Bladder microvascular endothelial cell (primary cell): Measurements from ENCODE around the gene SHISA2. TPM values are rescaled to one million over a fixed set of nuclear protein-coding genes. Genes with fewer than 3 reads are reported as not detected.

ENCODE experiments used
- total RNA-seq: library from RNA; depleted of rRNA; stranded (reverse); fragments of >200 nt; gene quantifications from 2 replicates; pipeline ENCODE4 v1.2.3, GENCODE V29; 2014

Gene SHISA2
- total RNA-seq: 0.32 and 3.5 TPM in 2 replicates

GRCh38 chr13:26051657-26052311 lies at the start of gene SHISA2:
SHISA2 (minus strand) TSS chr13:26052016; CDS start chr13:26050975, 1,041 bp downstream.

Other genes starting within 250 kb of the SHISA2 start
- gene RNF6, start 170.3 kb upstream of the SHISA2 start, total RNA-seq: 33.4 and 67.0 TPM in 2 replicates
- 8.4 and 18.2 TPM in 2 replicates for gene CDK8, start 202.1 kb upstream of the SHISA2 start, total RNA-seq